ENCODE data around the gene ZNF48.

DNA sequence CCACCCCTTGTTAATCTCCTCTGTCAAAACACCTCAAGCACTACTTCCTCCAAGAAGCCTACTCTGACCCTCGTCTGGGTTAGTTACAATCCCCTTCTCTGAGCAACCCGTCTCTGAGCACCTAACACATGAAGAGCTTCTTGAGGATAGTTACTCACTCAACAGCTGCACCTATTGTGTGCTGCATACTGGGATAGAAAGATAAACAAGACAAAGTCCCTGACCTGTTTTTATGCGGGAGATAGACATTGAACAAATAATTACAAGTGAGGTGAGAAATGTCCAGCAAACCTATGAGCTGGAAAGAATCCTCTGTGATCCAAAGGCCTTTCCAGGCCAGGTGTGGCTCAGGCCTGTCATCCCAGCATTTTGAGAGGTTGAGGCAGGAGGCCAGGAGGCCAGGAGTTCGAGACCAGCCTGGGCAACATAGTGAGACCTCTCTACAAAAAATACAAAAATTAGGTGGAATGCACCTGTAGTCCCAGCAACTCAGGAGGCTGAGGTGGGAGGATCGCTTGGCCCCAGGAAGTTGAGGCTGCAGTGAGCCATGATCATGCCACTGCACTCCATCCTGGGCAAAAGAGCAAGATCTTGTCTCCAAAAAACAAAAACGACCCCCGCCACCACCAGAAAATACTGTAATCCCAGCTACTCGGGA is 6.7 kb downstream of the ZNF48 start:
- TF ChIP-seq EZH2 (IDR thresholded peaks at IDR 0.05; ENCODE audit: low read length): no peak
- TF ChIP-seq, protein P1, sequence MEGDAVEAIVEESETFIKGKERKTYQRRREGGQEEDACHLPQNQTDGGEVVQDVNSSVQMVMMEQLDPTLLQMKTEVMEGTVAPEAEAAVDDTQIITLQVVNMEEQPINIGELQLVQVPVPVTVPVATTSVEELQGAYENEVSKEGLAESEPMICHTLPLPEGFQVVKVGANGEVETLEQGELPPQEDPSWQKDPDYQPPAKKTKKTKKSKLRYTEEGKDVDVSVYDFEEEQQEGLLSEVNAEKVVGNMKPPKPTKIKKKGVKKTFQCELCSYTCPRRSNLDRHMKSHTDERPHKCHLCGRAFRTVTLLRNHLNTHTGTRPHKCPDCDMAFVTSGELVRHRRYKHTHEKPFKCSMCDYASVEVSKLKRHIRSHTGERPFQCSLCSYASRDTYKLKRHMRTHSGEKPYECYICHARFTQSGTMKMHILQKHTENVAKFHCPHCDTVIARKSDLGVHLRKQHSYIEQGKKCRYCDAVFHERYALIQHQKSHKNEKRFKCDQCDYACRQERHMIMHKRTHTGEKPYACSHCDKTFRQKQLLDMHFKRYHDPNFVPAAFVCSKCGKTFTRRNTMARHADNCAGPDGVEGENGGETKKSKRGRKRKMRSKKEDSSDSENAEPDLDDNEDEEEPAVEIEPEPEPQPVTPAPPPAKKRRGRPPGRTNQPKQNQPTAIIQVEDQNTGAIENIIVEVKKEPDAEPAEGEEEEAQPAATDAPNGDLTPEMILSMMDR (optimal IDR thresholded peaks at IDR 0.05 in 1 of 3, IDR thresholded peaks at IDR 0.05 in 1 of 3, conservative IDR thresholded peaks at IDR 0.05 in 1 of 3; ENCODE audit: extremely low read depth in 1 of 3, insufficient read depth in 2 of 3, low read length in 3 of 3): no peak
